Measurements from ENCODE around the gene METRNL.

The METRNL gene

GRCh38 chr17:83104577-83105505 is 25.4 kb downstream of the METRNL start:
- H3K4me3 ChIP-seq (ENCODE audit: low read length), result no peak overlapping the region
- no peaks in the 10 kb centered on the region for H3K36me3 ChIP-seq (ENCODE audit: control insufficient read depth, insufficient read depth, low read length)
- H3K4me1 ChIP-seq (ENCODE audit: control insufficient read depth, insufficient read depth, low read length), result peaks cover 7% of the 10 kb centered on the region
- H3K27me3 ChIP-seq (ENCODE audit: control insufficient read depth, insufficient read depth, low read length), result peaks cover 7% of the 10 kb centered on the region
- H3K9ac ChIP-seq (ENCODE audit: low read length), result no peak overlapping the region
- H3K27ac ChIP-seq (ENCODE audit: low read depth, low read length), result no peak overlapping the region

- Histone ChIP-seq H3K4me3 (ENCODE audit: low read length) (no peak overlapping the region), H3K9ac (ENCODE audit: low read length) (no peak overlapping the region), H3K4me1 (ENCODE audit: control insufficient read depth, insufficient read depth, low read length) (peaks cover 10% of the 10 kb centered on the region), H3K27me3 (ENCODE audit: control insufficient read depth, insufficient read depth, low read length) (peaks cover 7% of the 10 kb centered on the region), H3K36me3 (ENCODE audit: control insufficient read depth, insufficient read depth, low read length) (no peaks in the 10 kb centered on the region), H3K27ac (ENCODE audit: low read depth, low read length) (no peak overlapping the region)
Measured at GRCh38 chr17:83105512-83105911, 26.1 kb downstream of the METRNL start.

DNA sequence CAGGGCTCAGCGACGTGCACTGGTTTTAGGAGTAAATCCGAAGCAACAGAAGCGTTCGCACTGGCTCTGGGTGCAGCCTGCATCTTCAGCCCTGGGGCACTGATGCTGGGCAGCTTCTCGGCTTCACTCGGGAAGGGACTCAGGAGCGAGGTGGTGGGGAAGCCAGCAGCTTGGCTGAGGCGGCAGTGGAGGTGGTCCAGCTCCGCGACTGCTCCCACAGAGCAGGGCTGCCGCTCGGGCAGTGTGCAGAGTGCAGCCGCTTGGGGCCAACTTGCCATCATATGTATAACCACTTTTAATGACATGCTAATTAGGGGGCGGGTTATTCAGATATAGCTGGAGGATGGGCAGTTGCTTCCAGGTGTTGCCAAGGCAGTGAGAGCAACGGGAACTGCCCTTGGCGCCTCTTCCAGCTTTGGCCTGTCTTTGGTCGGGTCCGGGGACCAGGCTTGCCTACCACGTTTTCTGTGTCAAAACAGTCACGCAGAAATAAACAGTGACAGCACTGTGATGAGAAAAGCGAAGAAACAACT is 26.7 kb downstream of the METRNL start:
- Histone ChIP-seq H3K4me1 (ENCODE audit: control insufficient read depth, insufficient read depth, low read length) (peaks cover 10% of the 10 kb centered on the region), H3K27ac (ENCODE audit: low read depth, low read length) (no peak overlapping the region), H3K36me3 (ENCODE audit: control insufficient read depth, insufficient read depth, low read length) (no peaks in the 10 kb centered on the region), H3K27me3 (ENCODE audit: control insufficient read depth, insufficient read depth, low read length) (peaks cover 7% of the 10 kb centered on the region), H3K9ac (ENCODE audit: low read length) (no peak overlapping the region), H3K4me3 (ENCODE audit: low read length) (no peak overlapping the region)

GRCh38 chr17:83106913-83107655 is 27.7 kb downstream of the METRNL start:
- peaks cover 4% of the 10 kb centered on the region for H3K27me3 ChIP-seq (ENCODE audit: control insufficient read depth, insufficient read depth, low read length)
- H3K4me3 ChIP-seq (ENCODE audit: low read length), result no peak overlapping the region
- H3K27ac ChIP-seq (ENCODE audit: low read depth, low read length), result no peak overlapping the region
- H3K9ac ChIP-seq (ENCODE audit: low read length), result no peak overlapping the region
- peaks cover 10% of the 10 kb centered on the region for H3K4me1 ChIP-seq (ENCODE audit: control insufficient read depth, insufficient read depth, low read length)
- H3K36me3 ChIP-seq (ENCODE audit: control insufficient read depth, insufficient read depth, low read length), result no peaks in the 10 kb centered on the region

GRCh38 chr17:83107656-83108048 is 28.2 kb downstream of the METRNL start:
- Histone ChIP-seq H3K36me3 (ENCODE audit: control insufficient read depth, insufficient read depth, low read length) (no peaks in the 10 kb centered on the region), H3K4me3 (ENCODE audit: low read length) (no peak overlapping the region), H3K9ac (ENCODE audit: low read length) (no peak overlapping the region), H3K27me3 (ENCODE audit: control insufficient read depth, insufficient read depth, low read length) (peaks cover 4% of the 10 kb centered on the region), H3K27ac (ENCODE audit: low read depth, low read length) (no peak overlapping the region), H3K4me1 (ENCODE audit: control insufficient read depth, insufficient read depth, low read length) (peaks cover 10% of the 10 kb centered on the region)

DNA sequence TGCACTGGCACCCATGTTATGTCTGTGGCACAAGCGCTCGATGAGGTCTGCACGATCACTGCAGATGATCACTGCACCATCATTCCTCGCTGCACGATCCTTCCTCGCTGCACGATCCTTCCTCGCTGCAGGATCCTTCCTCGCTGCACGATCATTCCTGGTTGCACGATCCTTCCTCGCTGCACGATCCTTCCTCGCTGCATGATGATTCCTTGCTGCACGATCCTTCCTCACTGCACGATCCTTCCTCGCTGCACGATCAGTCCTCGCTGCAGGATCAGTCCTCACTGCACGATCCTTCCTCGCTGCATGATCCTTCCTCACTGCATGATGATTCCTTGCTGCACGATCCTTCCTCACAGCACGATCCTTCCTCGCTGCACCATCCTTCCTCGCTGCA is 29.3 kb downstream of the METRNL start:
- peaks cover 4% of the 10 kb centered on the region for H3K27me3 ChIP-seq (ENCODE audit: control insufficient read depth, insufficient read depth, low read length)
- H3K9ac ChIP-seq (ENCODE audit: low read length), result no peak overlapping the region
- peaks cover 10% of the 10 kb centered on the region for H3K4me1 ChIP-seq (ENCODE audit: control insufficient read depth, insufficient read depth, low read length)
- no peak overlapping the region for H3K27ac ChIP-seq (ENCODE audit: low read depth, low read length)
- H3K36me3 ChIP-seq (ENCODE audit: control insufficient read depth, insufficient read depth, low read length), result no peaks in the 10 kb centered on the region
- H3K4me3 ChIP-seq (ENCODE audit: low read length), result no peak overlapping the region

GRCh38 chr17:83109386-83109785 is 30.0 kb downstream of the METRNL start:
- Histone ChIP-seq H3K27ac (ENCODE audit: low read depth, low read length) (peak overlapping the region; percentile 17), H3K9ac (ENCODE audit: low read length) (no peak overlapping the region), H3K36me3 (ENCODE audit: control insufficient read depth, insufficient read depth, low read length) (no peaks in the 10 kb centered on the region), H3K4me3 (ENCODE audit: low read length) (no peak overlapping the region), H3K4me1 (ENCODE audit: control insufficient read depth, insufficient read depth, low read length) (peaks cover 10% of the 10 kb centered on the region), H3K27me3 (ENCODE audit: control insufficient read depth, insufficient read depth, low read length) (peaks cover 4% of the 10 kb centered on the region)

- no peak overlapping the region for H3K9ac ChIP-seq (ENCODE audit: low read length)
- peaks cover 10% of the 10 kb centered on the region for H3K4me1 ChIP-seq (ENCODE audit: control insufficient read depth, insufficient read depth, low read length)
- H3K4me3 ChIP-seq (ENCODE audit: low read length), result peak overlapping the region; percentile 47
- H3K27ac ChIP-seq (ENCODE audit: low read depth, low read length), result peak overlapping the region; percentile 53
- no peaks in the 10 kb centered on the region for H3K36me3 ChIP-seq (ENCODE audit: control insufficient read depth, insufficient read depth, low read length)
- peaks cover 4% of the 10 kb centered on the region for H3K27me3 ChIP-seq (ENCODE audit: control insufficient read depth, insufficient read depth, low read length)
Measured at GRCh38 chr17:83109793-83110645, 30.6 kb downstream of the METRNL start.

- H3K4me1 ChIP-seq (ENCODE audit: control insufficient read depth, insufficient read depth, low read length), result peaks cover 10% of the 10 kb centered on the region
Measured at GRCh38 chr17:83110735-83111134, 31.3 kb downstream of the METRNL start.

DNA sequence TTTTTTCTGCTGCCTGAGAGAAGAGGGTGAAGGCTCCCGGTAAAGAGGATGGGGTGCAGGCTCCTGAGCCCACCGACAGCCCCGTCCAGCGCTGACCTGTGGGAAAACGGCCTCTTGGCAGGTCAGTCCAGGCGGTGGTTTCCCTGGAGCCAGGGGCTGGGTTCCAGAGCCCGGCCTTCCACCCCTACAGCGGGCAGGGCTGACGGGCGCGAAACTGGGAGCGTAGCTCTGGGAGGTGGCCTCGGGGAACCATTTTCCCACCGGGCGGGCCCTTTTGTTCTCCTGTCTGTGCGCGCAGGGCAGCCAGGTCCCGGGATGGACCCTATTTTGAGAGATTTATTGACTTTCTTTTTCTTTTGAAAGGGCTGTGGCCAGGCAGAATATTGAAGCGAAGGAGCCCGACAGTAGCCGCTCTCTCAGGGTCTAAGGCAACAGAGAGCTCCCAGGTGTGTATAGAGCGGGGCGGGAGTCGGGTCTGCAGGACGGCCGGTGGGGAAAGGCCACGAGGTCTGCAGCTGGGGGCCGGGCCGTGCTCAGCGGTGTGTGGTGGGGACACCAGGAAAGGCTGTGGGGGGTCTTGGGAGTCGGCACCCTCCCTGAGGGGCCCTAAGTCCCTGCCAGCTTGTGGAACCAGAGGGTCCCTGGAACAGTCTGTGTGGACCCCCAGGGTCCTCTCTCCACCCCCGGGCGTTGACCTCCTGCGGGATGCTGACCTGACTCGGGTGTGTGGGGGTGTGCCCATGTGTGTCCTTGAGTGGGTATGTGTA is 32.3 kb downstream of the METRNL start:
- no peak overlapping the region for H3K4me3 ChIP-seq (ENCODE audit: low read length)
- H3K4me1 ChIP-seq (ENCODE audit: control insufficient read depth, insufficient read depth, low read length), result peaks cover 10% of the 10 kb centered on the region
- no peaks in the 10 kb centered on the region for H3K36me3 ChIP-seq (ENCODE audit: control insufficient read depth, insufficient read depth, low read length)
- no peak overlapping the region for H3K27ac ChIP-seq (ENCODE audit: low read depth, low read length)
- peaks cover 4% of the 10 kb centered on the region for H3K27me3 ChIP-seq (ENCODE audit: control insufficient read depth, insufficient read depth, low read length)
- H3K9ac ChIP-seq (ENCODE audit: low read length), result no peak overlapping the region

More at GRCh38 chr17:83110735-83111134, 31.3 kb downstream of the METRNL start:
- Histone ChIP-seq H3K27ac (ENCODE audit: low read depth, low read length) (peak overlapping the region; percentile 25), H3K9ac (ENCODE audit: low read length) (no peak overlapping the region), H3K27me3 (ENCODE audit: control insufficient read depth, insufficient read depth, low read length) (peaks cover 4% of the 10 kb centered on the region), H3K36me3 (ENCODE audit: control insufficient read depth, insufficient read depth, low read length) (no peaks in the 10 kb centered on the region), H3K4me3 (ENCODE audit: low read length) (no peak overlapping the region)

DNA sequence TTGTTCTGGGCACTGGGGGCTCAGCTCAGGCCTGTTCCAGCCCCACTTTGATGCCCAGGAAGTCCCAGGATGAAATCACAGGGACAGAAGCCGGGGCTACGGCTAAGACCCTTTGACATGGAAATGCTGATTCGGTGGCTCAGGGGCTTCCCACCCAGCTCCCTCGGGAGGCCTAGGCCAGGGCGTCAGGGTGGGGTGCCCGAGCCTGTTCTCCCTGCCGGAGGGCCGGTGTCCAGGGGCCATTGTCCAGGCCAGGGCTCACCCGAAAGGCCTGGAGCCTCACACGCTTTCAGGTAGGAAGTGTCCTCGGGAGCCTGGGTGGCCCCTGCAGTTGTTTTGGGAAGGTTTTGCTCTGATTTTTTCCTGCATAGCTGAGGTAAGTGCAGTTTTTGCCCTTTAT is 34.0 kb downstream of the METRNL start:
- Histone ChIP-seq H3K27ac (ENCODE audit: low read depth, low read length) (no peak overlapping the region), H3K4me3 (ENCODE audit: low read length) (no peak overlapping the region), H3K4me1 (ENCODE audit: control insufficient read depth, insufficient read depth, low read length) (peaks cover 10% of the 10 kb centered on the region), H3K27me3 (ENCODE audit: control insufficient read depth, insufficient read depth, low read length) (peaks cover 2% of the 10 kb centered on the region), H3K9ac (ENCODE audit: low read length) (no peak overlapping the region), H3K36me3 (ENCODE audit: control insufficient read depth, insufficient read depth, low read length) (no peaks in the 10 kb centered on the region)

Data from rectal smooth muscle tissue (tissue), 1 donor.